Erythroblast (primary cell): ENCODE data around the gene PDE10A.

ENCODE experiments used
- GATA1 ChIP-seq: IDR thresholded peaks from 2 replicates; pipeline ENCODE4 v1.6.1; 2011; ENCODE audit warnings: low read depth, mild to moderate bottlenecking, control low read depth, low read length, moderate library complexity
- POLR2A ChIP-seq: IDR thresholded peaks from 2 replicates; pipeline ENCODE4 v1.6.1; 2011; ENCODE audit warnings: mild to moderate bottlenecking, low read length

DNA sequence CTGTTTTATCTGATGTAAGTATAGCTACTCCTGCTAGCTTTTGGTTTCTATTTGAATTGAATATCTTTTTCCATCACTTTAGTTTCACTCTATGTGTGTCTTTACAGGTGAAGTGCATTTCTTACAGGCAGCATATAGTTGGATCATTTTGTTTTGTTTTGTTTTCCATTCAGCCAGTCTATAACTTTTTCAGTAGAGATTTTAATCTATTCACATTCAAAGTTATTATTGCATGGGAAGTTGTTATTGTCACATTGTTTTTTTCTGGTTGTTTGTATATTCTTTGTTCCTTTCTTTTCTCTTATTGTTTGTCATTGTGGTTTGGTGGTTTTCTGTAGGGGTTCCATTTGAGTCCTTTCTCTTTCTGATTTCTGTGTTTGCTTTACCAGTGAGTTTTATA, 151.2 kb downstream of the PDE10A start:
- TF ChIP-seq POLR2A (no peak), GATA1 (no peak)
